PC-9 (cell line): ENCODE data around the gene GGTLC1.

Source experiments
- CTCF ChIP-seq: fragments of 200-600 bp; sonication (generic); conservative IDR thresholded peaks from 2 replicates; pipeline ENCODE4 v1.6.1; 2017; ENCODE audit warnings: mixed run types, antibody characterized with exemption, mild to moderate bottlenecking, moderate library complexity
- EZH2 ChIP-seq: fragments of 200-600 bp; sonication (generic); IDR thresholded peaks from 2 replicates; pipeline ENCODE4 v1.8.0; 2017; ENCODE audit warnings: antibody characterized with exemption, low read depth

GRCh38 chr20:24004471-24004870, 15.9 kb upstream of the GGTLC1 start:
- TF ChIP-seq CTCF: no peak
- no peak for TF ChIP-seq EZH2
